Esophagus muscularis mucosa (tissue), 4 donors: ENCODE results near the gene FAM20B. TPM values are rescaled to one million over a fixed set of nuclear protein-coding genes. Genes with fewer than 3 reads are reported as not detected.

Experiments
- DNase-seq: peaks from one replicate; pipeline ENCODE4 v3.0.0-alpha.2; 2017; ENCODE audit errors: extremely low spot score
- H3K27ac ChIP-seq, 4 donors: fragments of 200-600 bp; sonication (generic); replicated peaks in 1 of 4; 1 replicate in 3 of 4; 2 replicates in 1 of 4; pipeline ENCODE4 v1.5.1; 2016 to 2019; ENCODE audit warnings: mild to moderate bottlenecking in 1 of 4
- H3K27me3 ChIP-seq, 4 donors: fragments of 200-600 bp; sonication (generic); one replicate each; pipeline versions ENCODE4 v1.5.1 to v1.6.0; 2016 to 2019
- H3K36me3 ChIP-seq, 4 donors: fragments of 200-600 bp; sonication (generic); one replicate each; pipeline ENCODE4 v1.5.1; 2016 to 2019
- H3K4me1 ChIP-seq, 4 donors: fragments of 200-600 bp; sonication (generic); one replicate each; pipeline ENCODE4 v1.5.1; 2016 to 2019
- H3K4me3 ChIP-seq, 4 donors: fragments of 200-600 bp; sonication (generic); 1 replicate in 2 of 4; 2 replicates in 2 of 4; pipeline ENCODE4 v1.5.1; 2016 to 2019; ENCODE audit warnings: mild to moderate bottlenecking in 4 of 4, moderate library complexity in 1 of 4
- H3K9me3 ChIP-seq, 4 donors: fragments of 200-600 bp; sonication (generic); 1 replicate in 3 of 4; 2 replicates in 1 of 4; pipeline ENCODE4 v1.5.1; 2016 to 2019
- CTCF ChIP-seq, 3 experiments: fragments of 200-600 bp in 2 of 3; fragments of 450-650 bp in 1 of 3; sonication (generic) in 2 of 3; IDR thresholded peaks; one replicate each; pipeline ENCODE4 v1.5.1; 2017 to 2019; ENCODE audit warnings: antibody characterized with exemption in 3 of 3, mild to moderate bottlenecking in 2 of 3, moderate library complexity in 1 of 3
- EP300 ChIP-seq: sonication (generic); formaldehyde crosslinking; IDR thresholded peaks from one replicate; pipeline ENCODE4 v1.6.1; 2017; ENCODE audit warnings: antibody characterized with exemption
- POLR2A ChIP-seq: fragments of 450-650 bp; IDR thresholded peaks from one replicate; pipeline ENCODE4 v1.6.1; 2017; ENCODE audit warnings: antibody characterized with exemption, moderate library complexity, mild to moderate bottlenecking, low read depth
- POLR2AphosphoS5 ChIP-seq, 2 donors: sonication (generic); formaldehyde crosslinking; IDR thresholded peaks; one replicate each; pipeline ENCODE4 v1.6.1; 2017; ENCODE audit warnings: antibody characterized with exemption in 2 of 2
- WGBS: methylation state at CpG from one replicate; pipeline ENCODE4 v1.1.5; 2018; 5-methylcytosine and 5-hydroxymethylcytosine counted together
- intact Hi-C: fragments of 100-400 bp; cut with DNase I; formaldehyde crosslinking; loops from one replicate; pipeline ENCODE4 v1.15.1; 2023
- total RNA-seq, 4 donors: library from RNA; depleted of rRNA; stranded (reverse); fragments of >200 nt; gene quantifications; one replicate each; pipeline versions ENCODE4 v1.1.0 to v1.2.1, GENCODE V29; 2016

The FAM20B gene
- total RNA-seq, 4 donors from 2014 or later = 63.8 to 83.5 (median 66.5) TPM

GRCh38 chr1:179124873-179125272, 99.2 kb downstream of the FAM20B start:
- H3K36me3 ChIP-seq = peaks cover 0 to 24% (median 20%) of the 10 kb centered on the region in 4 donors
- DNase-seq = no peak
- WGBS = 90% methylated on average over 1 of the region's 1 CpG
- intact Hi-C loops = loop anchor here (5.0 kb wide), 2 partner anchors 67 to 242 kb away; partner anchors contain the start of gene AXDND1
- peaks cover 9 to 27% (median 25%) of the 10 kb centered on the region in 4 donors for H3K4me1 ChIP-seq
- H3K4me3 ChIP-seq = no peak overlapping the region
- H3K27ac ChIP-seq = no peak overlapping the region
- TF ChIP-seq POLR2AphosphoS5 (IDR thresholded peaks at IDR 0.05) (no peak), CTCF (IDR thresholded peaks at IDR 0.05) (no peak), EP300 (no peak), POLR2A (no peak)
- no peaks in the 10 kb centered on the region for H3K9me3 ChIP-seq
- no peaks in the 10 kb centered on the region for H3K27me3 ChIP-seq

Other genes with a start within 250 kb of the FAM20B start
- 100 to 1,000 TPM; 149 to 206 (median 172) TPM for gene ANGPTL1, start 154.8 kb upstream of the FAM20B start, total RNA-seq
- gene TOR3A, start 56.2 kb downstream of the FAM20B start, total RNA-seq = 10 to 100 TPM; 38.6 to 55.8 (median 39.1) TPM
- 10 to 100 TPM; 12.9 to 37.3 (median 15.6) TPM for gene ABL2, start 203.8 kb downstream of the FAM20B start, total RNA-seq